Measurements from ENCODE around the gene LNX1. TPM values are rescaled to one million over a fixed set of nuclear protein-coding genes. Genes with fewer than 3 reads are reported as not detected.

LNX1 gene
- total RNA-seq, 4 donors from 2014 or later = 5.8 to 14.7 (median 8.4) TPM

DNA sequence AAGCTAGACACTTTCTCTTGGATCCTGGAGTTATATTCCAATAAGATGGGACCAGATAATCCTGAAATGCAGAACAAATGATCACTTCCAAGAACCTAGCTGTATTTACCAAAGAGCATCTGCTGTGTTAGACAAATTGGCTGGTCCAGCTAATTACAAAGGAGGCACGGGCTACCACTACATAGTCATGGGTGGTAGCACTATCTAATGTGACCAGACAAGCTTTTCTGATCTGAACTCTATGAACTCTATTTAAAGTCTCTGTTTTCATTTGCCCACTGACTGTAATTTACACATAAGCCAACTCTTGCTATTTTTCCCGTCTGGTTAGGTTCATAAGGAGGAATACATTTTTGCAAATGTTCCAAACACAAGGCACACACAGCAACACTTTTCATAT, 34.6 kb downstream of the LNX1 start:
- 97% methylated on average over 2 of the region's 2 CpGs for WGBS
- no peaks in the 10 kb centered on the region for H3K9me3 ChIP-seq
- intact Hi-C loops (cut with DNase I) = no loop called here
- H3K36me3 ChIP-seq = no peaks in the 10 kb centered on the region
- H3K27ac ChIP-seq (replicated peaks in 1 of 4) = no peak overlapping the region
- H3K4me3 ChIP-seq = no peak overlapping the region
- TF ChIP-seq POLR2AphosphoS5 (IDR thresholded peaks at IDR 0.05) (no peak), POLR2A (IDR thresholded peaks at IDR 0.05; ENCODE audit: low read depth) (no peak), CTCF (IDR thresholded peaks at IDR 0.05) (no peak)
- peaks cover 0 to 4% (median 0%) of the 10 kb centered on the region in 4 donors for H3K27me3 ChIP-seq
- DNase-seq (ENCODE audit: extremely low spot score) = no peak
- peaks cover 0 to 13% (median 10%) of the 10 kb centered on the region in 4 donors for H3K4me1 ChIP-seq

- 97% methylated on average over 9 of the region's 9 CpGs for WGBS
- no peak for DNase-seq (ENCODE audit: extremely low spot score)
- no peak overlapping the region for H3K27ac ChIP-seq (replicated peaks in 1 of 4)
- H3K27me3 ChIP-seq = peaks cover 0 to 4% (median 0%) of the 10 kb centered on the region in 4 donors
- no peaks in the 10 kb centered on the region for H3K9me3 ChIP-seq
- no peak overlapping the region for H3K4me3 ChIP-seq
- H3K36me3 ChIP-seq = no peaks in the 10 kb centered on the region
- TF ChIP-seq POLR2A (IDR thresholded peaks at IDR 0.05; ENCODE audit: low read depth) (no peak), POLR2AphosphoS5 (IDR thresholded peaks at IDR 0.05) (no peak), EP300 (IDR thresholded peaks at IDR 0.05) (no peak), CTCF (IDR thresholded peaks at IDR 0.05) (no peak)
- intact Hi-C loops (cut with DNase I) = no loop called here
- peaks cover 0 to 13% (median 8%) of the 10 kb centered on the region in 4 donors for H3K4me1 ChIP-seq
Observed at GRCh38 chr4:53553486-53554210, 37.6 kb downstream of the LNX1 start.

DNA sequence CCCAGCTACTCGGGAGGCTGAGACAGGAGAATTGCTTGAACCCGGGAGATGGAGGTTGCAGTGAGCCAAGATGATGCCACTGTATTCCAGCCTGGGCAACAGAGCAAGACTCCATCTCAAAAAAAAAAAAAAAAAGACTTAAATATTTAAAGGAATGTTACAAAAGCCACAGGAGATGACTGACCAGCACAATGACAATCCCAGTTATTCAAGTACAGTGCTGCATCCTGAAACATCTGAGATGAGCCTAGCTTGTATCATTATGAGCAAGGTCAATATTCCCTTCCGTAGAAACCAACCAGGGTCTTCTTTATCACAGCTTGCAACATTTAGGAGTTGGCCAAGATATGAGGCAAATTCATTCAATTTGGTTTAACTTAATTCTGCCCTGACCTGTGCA, 38.6 kb downstream of the LNX1 start:
- H3K9me3 ChIP-seq = no peaks in the 10 kb centered on the region
- no peak overlapping the region for H3K4me3 ChIP-seq
- TF ChIP-seq CTCF (IDR thresholded peaks at IDR 0.05) (no peak), POLR2AphosphoS5 (IDR thresholded peaks at IDR 0.05) (no peak)
- WGBS = 95% methylated on average over 3 of the region's 3 CpGs
- no peak for DNase-seq (ENCODE audit: extremely low spot score)
- H3K4me1 ChIP-seq = peaks cover 0 to 8% (median 8%) of the 10 kb centered on the region in 4 donors
- H3K27me3 ChIP-seq = peaks cover 0 to 2% (median 0%) of the 10 kb centered on the region in 4 donors
- H3K36me3 ChIP-seq = no peaks in the 10 kb centered on the region
- intact Hi-C loops (cut with DNase I) = no loop called here
- no peak overlapping the region for H3K27ac ChIP-seq (replicated peaks in 1 of 4)

- Histone ChIP-seq H3K27me3 (no peaks in the 10 kb centered on the region), H3K27ac (replicated peaks in 1 of 4) (no peak overlapping the region), H3K4me3 (no peak overlapping the region), H3K4me1 (peaks cover 0 to 8% (median 7%) of the 10 kb centered on the region in 4 donors), H3K9me3 (no peaks in the 10 kb centered on the region), H3K36me3 (no peaks in the 10 kb centered on the region)
- WGBS = 81% methylated on average over 6 of the region's 6 CpGs
- no peak for DNase-seq (ENCODE audit: extremely low spot score)
- TF ChIP-seq POLR2AphosphoS5 (IDR thresholded peaks at IDR 0.05) (no peak), CTCF (IDR thresholded peaks at IDR 0.05) (no peak), EP300 (IDR thresholded peaks at IDR 0.05) (no peak), POLR2A (IDR thresholded peaks at IDR 0.05; ENCODE audit: low read depth) (no peak)
- intact Hi-C loops (cut with DNase I) = no loop called here
Observed at GRCh38 chr4:53551958-53552357, 39.3 kb downstream of the LNX1 start.

Data from esophagus muscularis mucosa (tissue), 4 donors.